Activated T-helper 17 cell treated with anti-CD3 and anti-CD28 coated beads, Interleukin-2, amount 50 U/mL, for 72 hours (primary cell): ENCODE results near the gene GPLD1. TPM values are rescaled to one million over a fixed set of nuclear protein-coding genes. Genes with fewer than 3 reads are reported as not detected.
"Not testable (repeated sequence)": the region's sequence is repeated elsewhere in the genome, so short reads cannot be mapped to it uniquely, and the experiment has no call there.

Source experiments
- ATAC-seq: fragments of 150-1000 bp; cut with Tn5 transposase; replicated peaks from 2 replicates; pipeline ENCODE4 v1.10.0; 2021; ENCODE audit warnings: mild to moderate bottlenecking, moderate library complexity
- H3K27ac Mint-ChIP-seq: one replicate; pipeline ENCODE4 v1.8.0; 2022; ENCODE audit warnings: mixed read lengths
- H3K27me3 Mint-ChIP-seq: one replicate; pipeline ENCODE4 v1.8.0; 2022; ENCODE audit warnings: mixed read lengths
- H3K36me3 Mint-ChIP-seq: one replicate; pipeline ENCODE4 v1.8.0; 2022; ENCODE audit warnings: low read depth, mild to moderate bottlenecking, mixed read lengths
- H3K4me1 Mint-ChIP-seq: one replicate; pipeline ENCODE4 v1.8.0; 2022; ENCODE audit warnings: mixed read lengths
- H3K4me3 Mint-ChIP-seq: one replicate; pipeline ENCODE4 v1.8.0; 2022; ENCODE audit warnings: mild to moderate bottlenecking, mixed read lengths
- H3K9me3 Mint-ChIP-seq: one replicate; pipeline ENCODE4 v1.8.0; 2022; ENCODE audit warnings: mixed read lengths
- total RNA-seq, 2 donors: library from RNA; stranded (reverse); gene quantifications; one replicate each; pipeline ENCODE4 v1.2.3, GENCODE V29; 2022

GPLD1 gene
- total RNA-seq, 2 donors from 2014 or later = 0.73 to 0.79 TPM

DNA sequence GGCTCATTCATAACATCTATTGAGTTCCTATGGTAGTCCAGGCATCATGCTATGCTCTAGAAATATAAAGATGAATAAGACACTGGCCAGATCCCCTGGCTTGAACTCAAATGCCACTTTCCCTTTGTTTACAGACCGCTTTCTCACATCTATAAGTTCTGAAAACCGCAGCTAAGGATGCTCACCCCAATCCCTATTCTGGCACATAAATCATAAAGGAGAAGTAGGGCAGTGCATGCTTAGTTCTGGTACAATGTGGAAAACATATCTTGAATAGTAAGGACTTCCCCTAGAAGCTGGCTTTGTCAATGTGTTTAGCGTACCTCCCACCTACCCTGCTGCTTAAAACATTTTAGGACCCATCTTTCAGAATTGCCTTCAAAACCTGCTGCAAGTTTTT is 60.2 kb downstream of the GPLD1 start:
- Mint-ChIP-seq H3K27me3 (no peaks in the 10 kb centered on the region), H3K9me3 (no peaks in the 10 kb centered on the region)

DNA sequence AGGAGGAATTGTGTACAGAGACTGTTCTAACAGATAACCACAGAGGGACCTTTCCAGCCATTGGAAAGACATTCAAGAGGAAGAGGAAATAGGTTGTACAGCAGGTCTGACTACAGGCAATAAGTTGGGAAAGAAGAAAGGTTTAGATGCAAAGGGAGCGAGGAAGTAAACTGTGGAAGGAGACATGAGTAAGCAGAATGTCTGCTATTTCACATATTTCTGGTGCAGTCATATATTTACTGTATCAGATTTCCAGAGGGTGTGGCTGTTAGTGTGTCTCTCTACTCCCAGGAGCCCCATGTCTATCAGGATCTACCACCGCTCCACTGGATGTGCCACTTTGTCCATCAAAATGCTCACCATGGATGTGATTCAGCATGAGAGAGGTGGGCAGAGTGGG is 60.8 kb downstream of the GPLD1 start:
- H3K9me3 Mint-ChIP-seq = no peaks in the 10 kb centered on the region
- H3K4me1 Mint-ChIP-seq = no peaks in the 10 kb centered on the region
- no peaks in the 10 kb centered on the region for H3K27me3 Mint-ChIP-seq
- H3K4me3 Mint-ChIP-seq = no peak overlapping the region
- peaks cover 36% of the 10 kb centered on the region for H3K36me3 Mint-ChIP-seq
- no peak overlapping the region for H3K27ac Mint-ChIP-seq
- ATAC-seq = no peak

More for the DNA sequence above, 60.2 kb downstream of the GPLD1 start:
- H3K36me3 Mint-ChIP-seq = peaks cover 31% of the 10 kb centered on the region
- no peak overlapping the region for H3K27ac Mint-ChIP-seq
- no peaks in the 10 kb centered on the region for H3K4me1 Mint-ChIP-seq
- H3K4me3 Mint-ChIP-seq = no peak overlapping the region
- no peak for ATAC-seq

DNA sequence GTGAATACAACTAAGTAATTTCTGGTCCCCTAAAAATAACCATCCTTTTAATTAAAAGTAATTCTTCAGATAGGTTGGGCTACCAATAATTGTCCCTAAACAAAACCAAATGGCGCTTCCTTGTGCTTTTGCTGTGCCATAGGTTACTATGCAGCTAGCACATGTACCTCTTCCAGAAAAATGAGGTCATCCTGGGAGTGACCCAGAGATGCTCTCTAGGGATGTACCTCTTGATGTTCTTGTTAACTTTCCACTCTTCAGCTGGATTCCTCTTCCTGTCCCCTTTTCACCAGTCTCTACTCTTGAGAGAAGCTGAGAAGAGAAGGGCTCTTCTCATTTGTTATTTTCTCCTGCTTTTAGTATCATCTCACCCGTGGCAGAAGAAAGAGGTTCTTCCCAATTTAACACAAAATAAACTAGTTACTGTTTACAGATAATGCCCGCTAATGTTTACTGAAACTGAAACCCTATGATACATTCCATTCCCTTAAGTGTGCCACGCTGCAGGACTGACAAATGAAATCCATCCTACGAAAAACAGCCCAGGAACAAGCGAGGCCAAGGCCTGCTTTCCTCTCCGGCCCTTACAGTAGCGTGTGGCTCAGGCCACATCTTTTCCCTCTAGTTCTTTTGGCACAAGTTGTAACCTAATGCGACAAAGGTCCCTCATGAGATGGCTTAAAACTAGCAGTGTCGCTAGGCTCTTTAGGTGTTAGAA is 62.5 kb downstream of the GPLD1 start:
- Mint-ChIP-seq H3K4me1 (no peaks in the 10 kb centered on the region), H3K27me3 (no peaks in the 10 kb centered on the region), H3K4me3 (no peak overlapping the region), H3K9me3 (no peaks in the 10 kb centered on the region), H3K36me3 (peaks cover 53% of the 10 kb centered on the region), H3K27ac (no peak overlapping the region)
- no peak for ATAC-seq

DNA sequence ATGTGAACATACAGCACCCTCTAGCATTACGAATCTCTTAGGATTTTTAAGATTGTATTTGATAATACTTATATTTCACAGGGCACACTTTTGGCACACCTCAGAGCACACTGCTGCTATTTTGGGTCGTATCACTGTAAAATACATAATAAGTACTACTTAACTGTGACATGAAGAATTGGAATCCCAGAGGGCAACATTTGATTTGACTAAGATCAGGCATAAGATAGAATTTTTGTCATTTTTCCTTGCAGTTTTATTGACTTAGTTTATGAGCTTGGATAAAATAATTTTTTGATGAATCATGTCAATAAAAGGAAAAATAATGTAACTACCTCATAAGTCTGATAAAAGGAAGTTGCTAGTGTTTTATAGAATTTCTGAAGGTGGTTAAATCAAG is 64.3 kb downstream of the GPLD1 start:
- Mint-ChIP-seq H3K9me3 (no peaks in the 10 kb centered on the region), H3K4me1 (no peaks in the 10 kb centered on the region), H3K36me3 (peaks cover 71% of the 10 kb centered on the region), H3K4me3 (no peak overlapping the region), H3K27ac (no peak overlapping the region), H3K27me3 (no peaks in the 10 kb centered on the region)
- ATAC-seq = no peak

DNA sequence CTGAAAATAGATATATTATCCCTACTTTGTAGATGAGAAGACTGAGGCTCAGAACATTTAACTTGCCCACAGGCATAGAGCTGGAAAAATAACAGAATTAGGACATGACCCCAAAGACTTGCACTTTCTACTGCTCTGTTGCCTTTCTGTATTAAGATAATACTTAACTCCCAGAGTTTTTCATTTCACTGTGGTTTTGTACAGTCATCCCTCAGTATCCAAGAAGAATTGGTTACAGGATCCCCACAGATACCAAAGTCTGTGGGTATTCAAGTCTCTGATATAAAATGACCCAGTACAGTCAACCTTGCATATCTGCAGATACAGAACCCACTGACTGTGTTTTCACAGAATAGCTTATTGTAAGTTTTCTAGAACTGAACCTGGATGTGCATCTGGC is 69.9 kb downstream of the GPLD1 start:
- Mint-ChIP-seq H3K27ac (no peak overlapping the region), H3K9me3 (no peaks in the 10 kb centered on the region), H3K4me3 (no peak overlapping the region), H3K4me1 (no peaks in the 10 kb centered on the region), H3K27me3 (no peaks in the 10 kb centered on the region), H3K36me3 (peaks cover 95% of the 10 kb centered on the region)
- no peak for ATAC-seq

DNA sequence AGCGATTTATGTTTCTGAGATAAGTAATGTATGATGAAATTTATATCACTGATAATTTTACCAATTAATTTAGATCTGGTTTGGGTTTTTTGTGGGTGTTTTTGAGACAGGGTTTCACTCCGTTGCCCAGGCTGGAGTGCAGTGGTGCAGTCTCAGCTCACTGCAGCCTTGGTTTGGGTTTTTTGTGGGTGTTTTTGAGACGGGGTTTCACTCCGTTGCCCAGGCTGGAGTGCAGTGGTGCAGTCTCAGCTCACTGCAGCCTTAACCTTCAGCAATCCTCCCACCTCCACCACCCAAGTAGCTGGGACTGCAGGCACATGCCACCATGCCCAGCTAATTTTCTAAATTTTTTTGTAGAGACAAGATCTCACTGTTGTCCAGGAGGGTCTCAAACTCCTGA is 73.6 kb downstream of the GPLD1 start:
- no peak for ATAC-seq
- Mint-ChIP-seq H3K4me1 (no peaks in the 10 kb centered on the region), H3K36me3 (peaks cover 83% of the 10 kb centered on the region)

DNA sequence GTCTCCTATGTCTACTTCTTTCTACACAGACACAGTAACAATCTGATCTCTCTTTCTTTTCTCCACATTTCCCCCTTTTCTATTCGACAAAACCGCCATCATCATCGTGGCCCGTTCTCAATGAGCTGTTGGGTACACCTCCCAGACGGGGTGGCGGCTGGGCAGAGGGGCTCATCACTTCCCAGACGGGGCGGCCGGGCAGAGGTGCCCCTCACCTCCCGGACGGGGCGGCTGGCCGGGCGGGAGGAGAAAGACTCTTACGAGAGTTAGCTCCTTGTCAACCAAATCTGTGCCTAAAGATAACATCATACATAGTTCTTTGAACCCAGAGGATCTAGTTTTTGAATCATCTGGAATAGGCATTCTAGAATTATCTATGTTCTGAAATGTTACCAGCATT is 74.8 kb downstream of the GPLD1 start:
- H3K4me3 Mint-ChIP-seq, H3K27ac Mint-ChIP-seq, H3K9me3 Mint-ChIP-seq, H3K4me1 Mint-ChIP-seq, H3K27me3 Mint-ChIP-seq, ATAC-seq: not testable (repeated sequence)
- peaks cover 81% of the 10 kb centered on the region for H3K36me3 Mint-ChIP-seq

More for the DNA sequence above, 73.6 kb downstream of the GPLD1 start:
- Mint-ChIP-seq H3K4me3 (no peak overlapping the region), H3K27ac (no peak overlapping the region), H3K27me3 (no peaks in the 10 kb centered on the region), H3K9me3 (no peaks in the 10 kb centered on the region)

DNA sequence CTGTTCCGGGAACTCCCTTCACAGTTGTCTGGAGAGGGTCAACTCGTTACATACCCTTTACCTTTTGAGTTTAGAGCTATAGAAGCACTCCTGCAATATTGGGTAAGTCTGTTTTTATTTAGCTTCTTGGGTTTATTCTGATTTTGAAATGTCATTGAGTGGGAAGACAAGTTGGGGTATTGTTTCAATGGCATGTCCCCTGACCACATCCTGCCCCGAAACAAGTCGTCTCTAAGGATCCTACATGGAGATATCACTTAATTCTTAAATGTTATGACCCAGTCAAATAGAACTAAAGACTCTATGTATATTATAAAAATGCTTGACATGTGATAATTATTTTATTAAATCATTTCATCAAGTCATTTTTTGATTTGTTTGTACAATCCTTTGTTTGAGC is 77.1 kb downstream of the GPLD1 start:
- Mint-ChIP-seq H3K27ac (no peak overlapping the region), H3K4me3 (no peak overlapping the region)
- ATAC-seq = no peak

DNA sequence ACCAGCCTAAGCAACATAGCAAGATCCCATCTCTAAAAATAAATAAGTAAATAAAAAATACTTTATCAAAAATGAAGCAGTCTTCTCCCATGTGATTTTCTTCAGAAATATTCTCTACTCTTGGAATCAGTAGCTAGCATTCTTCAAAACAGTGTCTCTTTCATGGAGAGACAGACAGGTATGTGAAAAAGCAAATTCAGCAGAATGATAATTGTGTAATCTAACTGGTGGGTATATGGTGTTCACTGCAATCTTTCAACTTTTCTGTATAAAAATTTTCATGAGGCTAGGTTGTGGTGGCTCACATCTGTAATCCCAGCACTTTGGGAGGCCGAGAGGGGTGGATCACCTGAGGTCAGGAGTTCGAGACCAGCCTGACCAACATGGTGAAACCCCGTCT is 78.8 kb downstream of the GPLD1 start:
- no peaks in the 10 kb centered on the region for H3K9me3 Mint-ChIP-seq
- H3K4me3 Mint-ChIP-seq = no peak overlapping the region
- H3K4me1 Mint-ChIP-seq = no peaks in the 10 kb centered on the region
- H3K27me3 Mint-ChIP-seq = no peaks in the 10 kb centered on the region
- no peak for ATAC-seq
- peaks cover 80% of the 10 kb centered on the region for H3K36me3 Mint-ChIP-seq
- no peak overlapping the region for H3K27ac Mint-ChIP-seq

More for the DNA sequence above, 77.1 kb downstream of the GPLD1 start:
- Mint-ChIP-seq H3K9me3 (no peaks in the 10 kb centered on the region), H3K36me3 (peaks cover 84% of the 10 kb centered on the region), H3K27me3 (no peaks in the 10 kb centered on the region), H3K4me1 (no peaks in the 10 kb centered on the region)

DNA sequence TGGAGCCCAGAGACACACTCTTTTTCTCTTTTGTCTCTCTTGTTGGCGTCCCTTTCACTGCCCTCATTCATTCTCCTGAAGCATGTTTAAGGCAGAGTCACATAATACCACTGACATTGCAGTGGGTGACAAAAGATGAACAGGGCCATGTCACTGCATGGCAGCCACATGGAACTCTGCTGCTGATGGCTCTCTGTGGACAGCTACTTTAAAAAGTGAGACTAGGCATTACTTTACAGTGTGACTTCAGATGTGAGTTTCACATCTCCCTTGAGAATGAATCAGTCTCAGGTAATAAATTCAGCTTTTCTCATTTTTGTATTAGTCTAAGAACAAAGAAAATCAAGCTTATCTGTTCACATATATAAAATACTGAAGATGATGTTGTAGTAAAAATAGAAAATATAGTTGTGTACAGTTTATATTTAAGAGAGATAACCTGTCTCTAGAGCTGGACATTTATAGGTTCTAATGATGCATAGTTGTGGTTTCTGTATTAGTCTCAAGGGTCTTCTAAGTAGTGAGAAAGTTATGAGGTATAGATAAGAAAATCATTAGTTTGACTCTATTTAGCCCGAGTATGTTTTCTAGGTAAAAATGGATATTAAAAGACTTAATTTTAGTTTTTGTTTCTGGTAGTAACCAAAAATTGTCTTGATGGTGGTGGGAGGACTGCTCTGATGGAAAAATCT is 80.5 kb downstream of the GPLD1 start:
- Mint-ChIP-seq H3K36me3 (peaks cover 80% of the 10 kb centered on the region), H3K27me3 (no peaks in the 10 kb centered on the region), H3K9me3 (no peaks in the 10 kb centered on the region), H3K4me1 (peaks cover under 1% of the 10 kb centered on the region), H3K4me3 (no peak overlapping the region), H3K27ac (no peak overlapping the region)
- no peak for ATAC-seq

DNA sequence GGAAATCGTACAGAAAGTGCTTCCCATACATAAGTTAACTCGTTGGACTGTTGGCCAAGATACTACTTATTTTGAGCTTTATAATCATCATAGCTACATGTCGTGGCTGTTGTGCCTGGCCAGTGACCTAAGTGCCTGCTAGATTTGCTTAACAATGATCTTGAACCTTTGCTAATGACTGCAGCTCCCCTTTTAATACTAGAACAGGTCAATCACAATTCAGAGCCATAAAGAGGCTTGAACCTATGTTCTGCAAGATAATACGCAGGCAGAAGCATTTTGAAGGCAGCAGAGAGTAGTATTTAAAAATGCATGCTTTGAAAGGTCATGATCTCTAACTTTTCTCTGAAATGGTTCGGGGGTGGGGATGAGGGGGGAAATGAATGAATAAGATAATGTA is 84.1 kb downstream of the GPLD1 start:
- peaks cover 61% of the 10 kb centered on the region for H3K36me3 Mint-ChIP-seq
- peaks cover 4% of the 10 kb centered on the region for H3K27me3 Mint-ChIP-seq
- no peak for ATAC-seq
- H3K9me3 Mint-ChIP-seq = no peaks in the 10 kb centered on the region
- no peak overlapping the region for H3K27ac Mint-ChIP-seq
- peaks cover 8% of the 10 kb centered on the region for H3K4me1 Mint-ChIP-seq
- H3K4me3 Mint-ChIP-seq = no peak overlapping the region

DNA sequence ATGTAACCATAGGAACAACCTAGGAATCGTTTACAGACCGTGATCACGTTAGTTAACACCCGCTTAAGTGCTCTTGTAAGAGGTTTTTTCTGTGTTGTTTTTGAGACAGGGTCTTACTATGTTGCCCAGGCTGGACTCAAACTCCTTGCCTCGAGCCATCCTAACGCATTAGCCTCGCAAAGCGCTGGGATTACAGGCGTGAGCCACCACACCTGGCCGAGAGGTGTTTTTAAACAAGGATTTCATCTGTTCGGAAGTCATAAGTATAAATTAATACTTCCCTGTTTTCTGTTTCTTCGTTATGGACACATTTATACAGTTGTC is 85.9 kb downstream of the GPLD1 start:
- Mint-ChIP-seq H3K27ac (peak overlapping the region; percentile 93), H3K27me3 (peaks cover 16% of the 10 kb centered on the region), H3K9me3 (no peaks in the 10 kb centered on the region), H3K4me3 (peak overlapping the region; percentile 92), H3K4me1 (peaks cover 8% of the 10 kb centered on the region), H3K36me3 (peaks cover 45% of the 10 kb centered on the region)
- no peak for ATAC-seq

DNA sequence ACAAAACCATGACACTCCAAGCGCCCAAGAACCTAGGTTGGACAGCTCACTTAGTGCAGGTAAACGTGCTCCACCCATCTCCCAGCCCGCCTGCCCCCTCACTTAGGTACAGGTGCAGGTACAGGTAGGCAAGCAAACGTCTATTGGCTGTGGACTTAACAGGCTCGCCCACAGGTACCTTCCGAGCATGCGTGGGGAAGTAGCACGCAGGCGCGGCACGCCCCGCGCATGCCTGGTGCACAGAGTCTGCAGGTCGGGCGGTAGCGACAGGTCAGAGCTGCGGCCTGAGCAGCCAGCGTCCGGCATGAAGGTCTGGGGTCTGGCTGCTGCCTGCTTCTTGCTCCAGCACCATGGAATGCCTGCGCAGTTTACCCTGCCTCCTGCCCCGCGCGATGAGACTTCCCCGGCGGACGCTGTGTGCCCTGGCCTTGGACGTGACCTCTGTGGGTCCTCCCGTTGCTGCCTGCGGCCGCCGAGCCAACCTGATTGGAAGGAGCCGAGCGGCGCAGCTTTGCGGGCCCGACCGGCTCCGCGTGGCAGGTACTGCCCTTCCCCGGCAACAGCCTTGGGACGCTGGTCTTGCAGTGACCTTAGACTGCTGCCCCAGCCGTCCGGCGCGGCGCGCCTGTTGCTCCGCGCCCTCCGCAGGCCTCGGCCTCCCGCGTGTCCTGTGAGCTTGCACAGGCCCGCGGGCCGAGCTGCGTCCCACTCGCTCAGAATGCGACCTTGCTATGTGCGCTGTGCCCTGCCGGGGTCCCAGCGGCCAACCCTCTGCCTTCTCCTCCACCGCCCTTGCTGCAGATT is 86.5 kb downstream of the GPLD1 start, which contains the start of gene MRS2:
TSS of gene MRS2 (plus strand) at position 240 of the 804 bp plus-strand sequence. CDS start at position 351, 111 bp downstream.
- Mint-ChIP-seq H3K4me1 (peaks cover 8% of the 10 kb centered on the region), H3K4me3 (peak within 1 kb of the TSS; percentile 92), H3K9me3 (no peaks in the 10 kb centered on the region), H3K27me3 (peaks cover 20% of the 10 kb centered on the region), H3K36me3 (peaks cover 39% of the 10 kb centered on the region), H3K27ac (peak within 1 kb of the TSS; percentile 93)
- peak; percentile 97 for ATAC-seq

DNA sequence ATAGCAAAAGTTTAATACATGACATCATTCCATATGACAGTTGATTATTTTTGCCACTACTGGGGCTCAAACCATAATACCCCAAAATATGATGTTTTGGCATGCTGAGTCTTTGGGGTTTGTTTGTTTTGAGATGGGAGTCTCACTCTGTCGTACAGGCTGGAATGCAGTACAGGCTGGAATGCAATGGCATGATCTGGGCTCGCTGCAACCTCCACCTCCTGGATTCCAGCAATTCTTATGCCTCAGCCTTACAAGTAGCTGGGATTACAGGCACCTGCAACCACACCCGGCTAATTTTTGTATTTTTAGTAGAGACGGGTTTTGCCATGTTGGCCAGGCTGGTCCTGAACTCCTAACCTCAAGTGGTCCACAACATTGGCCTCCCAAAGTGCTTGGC is 87.9 kb downstream of the GPLD1 start:
- ATAC-seq = no peak
- Mint-ChIP-seq H3K9me3 (peaks cover 2% of the 10 kb centered on the region), H3K36me3 (peaks cover 29% of the 10 kb centered on the region), H3K4me3 (no peak overlapping the region), H3K27ac (no peak overlapping the region), H3K4me1 (peaks cover 8% of the 10 kb centered on the region), H3K27me3 (peaks cover 29% of the 10 kb centered on the region)
